GM19463 (cell line): Measurements from ENCODE around the gene SPAG6.
"Not testable (repeated sequence)": the region's sequence is repeated elsewhere in the genome, so short reads cannot be mapped to it uniquely, and the experiment has no call there.

ENCODE experiments used
- ATAC-seq: cut with Tn5 transposase; IDR thresholded peaks from one replicate; pipeline ENCODE4 v1.9.1; 2021; ENCODE audit warnings: mild to moderate bottlenecking, moderate library complexity; ENCODE audit not compliant: unreplicated experiment

Gene SPAG6

GRCh38 chr10:22341190-22341925 lies 3.9 kb upstream of the SPAG6 start:
- ATAC-seq = peak; percentile 14

GRCh38 chr10:22341926-22342196 lies 3.4 kb upstream of the SPAG6 start:
- ATAC-seq = no peak

DNA sequence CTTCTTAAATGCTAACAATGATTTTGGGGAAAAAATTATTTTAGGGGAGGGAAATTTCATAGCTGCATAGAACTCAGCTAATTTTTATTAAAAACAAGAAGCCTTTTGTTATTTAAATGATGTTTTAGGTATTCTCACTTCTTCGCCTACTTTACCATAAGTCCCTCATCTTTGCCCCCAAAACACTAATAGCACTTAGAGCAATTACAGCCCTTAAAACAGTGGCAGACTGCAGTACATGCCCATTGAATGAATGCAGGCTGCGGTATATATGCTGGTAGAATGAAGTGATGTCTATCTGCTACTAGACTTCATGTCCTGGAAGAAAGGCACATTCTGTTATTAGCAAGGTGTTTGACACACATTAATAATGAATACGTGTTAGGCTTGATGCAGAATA lies 2.9 kb upstream of the SPAG6 start:
- no peak for ATAC-seq

DNA sequence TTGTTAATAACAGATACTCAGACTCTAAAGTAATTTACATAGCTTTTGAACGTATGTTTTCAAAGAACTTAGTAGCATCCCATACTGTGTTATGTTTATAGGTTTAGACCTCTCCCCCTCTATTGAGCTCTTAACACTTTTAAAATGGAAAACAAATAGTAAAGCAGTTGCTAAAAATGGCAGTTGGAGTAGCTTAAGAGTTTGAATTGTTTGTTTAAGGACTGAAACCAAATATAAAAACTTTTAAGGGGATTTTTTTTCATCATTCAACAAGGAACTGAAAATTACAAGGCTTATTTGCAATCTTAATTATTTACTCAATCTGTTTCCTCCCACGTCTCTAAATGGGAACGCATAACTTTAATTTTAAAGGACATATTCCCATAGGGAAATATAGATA lies 1.6 kb upstream of the SPAG6 start:
- no peak for ATAC-seq

DNA sequence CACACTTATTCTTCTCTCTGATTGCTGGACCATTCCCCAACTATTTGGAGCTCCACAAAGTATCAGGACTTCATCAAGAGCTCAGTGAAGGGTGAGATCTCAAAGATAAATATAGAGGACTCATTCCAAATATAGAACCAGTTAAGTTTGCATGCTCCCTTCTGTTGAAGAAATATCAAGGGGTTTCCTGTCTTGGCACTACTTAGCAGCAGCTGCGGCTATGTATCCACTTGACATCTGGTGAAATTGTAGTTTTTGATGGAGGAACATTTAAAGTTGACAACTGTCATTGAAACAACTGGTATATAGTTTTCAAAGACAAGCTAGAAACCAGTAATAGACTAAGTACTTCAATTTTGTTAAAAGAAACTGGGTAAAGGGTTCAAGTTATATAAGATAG lies 1.0 kb upstream of the SPAG6 start:
- ATAC-seq = no peak

GRCh38 chr10:22344781-22345300 lies 455 bp upstream of the SPAG6 start:
- ATAC-seq = no peak

DNA sequence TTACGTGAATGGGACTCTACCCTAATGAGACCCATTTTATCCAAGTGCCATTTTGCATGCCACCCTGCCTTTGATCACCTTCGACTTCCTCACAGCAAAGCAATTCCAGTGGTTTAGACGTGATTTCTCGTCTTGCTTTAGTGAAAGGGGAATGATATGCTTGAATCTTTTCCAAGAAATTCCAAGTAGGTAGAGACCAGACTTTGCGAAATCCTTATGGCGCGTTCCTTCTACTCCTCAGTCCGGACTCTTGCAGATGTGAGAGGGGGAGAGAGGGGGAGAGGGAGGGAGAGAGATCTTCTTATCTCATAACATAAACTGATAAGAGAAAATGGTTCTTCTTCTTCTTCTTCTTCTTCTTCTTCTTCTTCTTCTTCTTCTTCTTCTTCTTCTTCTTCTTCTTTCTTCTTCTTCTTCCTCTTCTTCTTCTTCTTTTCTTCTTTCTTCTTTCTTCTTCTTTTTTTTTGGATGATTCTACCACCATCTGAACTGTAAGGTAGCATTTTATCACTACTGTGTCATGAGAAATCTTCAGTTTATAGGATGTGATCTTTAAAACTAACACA lies 883 bp downstream of the SPAG6 start:
- no peak for ATAC-seq

DNA sequence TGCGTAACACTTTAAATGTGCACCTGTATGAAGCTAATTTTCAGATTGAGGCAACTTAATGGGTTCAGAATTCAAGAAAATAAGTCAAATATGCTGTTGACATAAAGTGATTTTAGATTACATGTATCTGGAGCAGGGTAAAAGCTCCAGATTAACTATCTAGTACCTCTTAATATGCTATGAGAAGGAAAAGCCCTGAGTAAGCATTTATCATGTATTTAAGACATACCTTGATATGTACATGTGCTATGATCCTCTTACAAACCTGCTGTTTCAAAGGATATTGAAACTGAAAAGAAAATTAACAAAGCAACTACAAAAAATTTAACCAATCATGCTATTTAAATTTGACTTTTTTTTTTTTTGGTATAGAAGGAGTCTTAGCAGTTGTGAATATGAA lies 4.5 kb downstream of the SPAG6 start:
- no peak for ATAC-seq

- ATAC-seq = no peak
Observed at GRCh38 chr10:22351131-22351703, 5.9 kb downstream of the SPAG6 start.

GRCh38 chr10:22356324-22356873 lies 11.1 kb downstream of the SPAG6 start:
- no peak for ATAC-seq

DNA sequence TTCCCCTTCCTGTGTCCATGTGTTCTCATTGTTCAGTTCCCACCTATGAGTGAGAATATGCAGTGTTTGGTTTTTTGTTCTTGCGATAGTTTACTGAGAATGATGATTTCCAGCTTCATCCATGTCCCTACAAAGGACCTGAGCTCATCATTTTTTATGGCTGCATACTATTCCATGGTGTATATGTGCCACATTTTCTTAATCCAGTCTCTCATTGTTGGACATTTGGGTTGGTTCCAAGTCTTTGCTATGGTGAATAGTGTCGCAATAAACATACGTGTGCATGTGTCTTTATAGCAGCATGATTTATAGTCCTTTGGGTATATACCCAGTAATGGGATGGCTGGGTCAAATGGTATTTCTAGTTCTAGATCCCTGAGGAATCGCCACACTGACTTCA lies 12.5 kb downstream of the SPAG6 start:
- not testable (repeated sequence) for ATAC-seq

DNA sequence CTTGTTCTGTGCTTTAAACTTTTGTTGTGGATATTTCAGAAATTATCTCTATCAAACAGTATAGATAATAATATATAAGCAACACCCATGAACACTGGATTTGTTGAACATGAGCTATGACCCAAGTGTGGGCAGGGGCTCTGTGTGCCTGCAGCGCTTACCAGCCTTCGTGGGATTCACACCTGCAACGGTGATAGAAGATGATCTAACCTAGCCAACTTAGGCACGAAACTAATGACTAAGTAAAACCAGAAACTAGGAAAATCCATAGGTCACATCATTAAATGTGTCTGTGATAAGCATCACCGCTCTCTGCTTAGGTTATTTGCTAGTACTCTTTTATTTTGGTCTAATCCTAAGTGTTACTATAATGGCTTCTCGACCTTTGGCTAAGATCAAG lies 18.0 kb downstream of the SPAG6 start:
- no peak for ATAC-seq

GRCh38 chr10:22364407-22365140 lies 19.3 kb downstream of the SPAG6 start:
- ATAC-seq = no peak

DNA sequence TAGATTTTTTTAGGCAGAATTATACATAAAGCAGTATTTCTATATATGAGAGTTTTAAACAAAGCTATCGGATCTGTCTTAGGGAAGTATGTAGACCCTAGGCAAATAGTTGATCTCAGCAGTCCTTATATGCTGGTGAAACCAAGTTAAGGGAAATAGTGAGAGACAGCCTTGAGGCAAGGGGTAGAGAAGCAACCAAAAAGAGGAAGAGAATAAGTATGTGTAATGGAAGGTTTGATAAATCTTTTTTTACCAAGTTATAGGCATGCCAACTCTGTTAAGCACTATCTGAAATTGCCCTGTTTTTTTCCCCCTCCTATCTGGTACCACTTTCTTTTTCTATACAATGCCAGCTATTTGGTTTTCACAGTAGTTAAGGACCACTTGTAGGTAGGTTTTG lies 19.9 kb downstream of the SPAG6 start:
- ATAC-seq = peak; percentile 36

GRCh38 chr10:22365644-22366434 lies 20.5 kb downstream of the SPAG6 start:
- ATAC-seq = peak; percentile 23

DNA sequence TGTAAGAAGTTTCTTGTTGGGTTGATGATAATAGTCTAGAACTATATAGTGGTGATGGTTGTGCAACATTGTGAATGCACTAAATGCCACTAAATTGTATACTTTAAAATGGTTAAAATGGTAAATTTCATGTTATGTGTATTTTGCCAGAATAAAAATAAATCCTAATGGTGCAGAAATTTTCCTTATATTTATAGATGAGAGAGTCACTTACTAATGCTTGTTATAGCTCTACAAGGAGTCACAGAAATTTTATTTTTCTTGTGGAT lies 21.1 kb downstream of the SPAG6 start:
- ATAC-seq = no peak

- no peak for ATAC-seq
Observed at GRCh38 chr10:22366771-22367170, 21.5 kb downstream of the SPAG6 start.

- no peak for ATAC-seq
Observed at GRCh38 chr10:22367471-22367870, 22.2 kb downstream of the SPAG6 start.

- no peak for ATAC-seq
Observed at GRCh38 chr10:22368402-22368801, 23.1 kb downstream of the SPAG6 start.

DNA sequence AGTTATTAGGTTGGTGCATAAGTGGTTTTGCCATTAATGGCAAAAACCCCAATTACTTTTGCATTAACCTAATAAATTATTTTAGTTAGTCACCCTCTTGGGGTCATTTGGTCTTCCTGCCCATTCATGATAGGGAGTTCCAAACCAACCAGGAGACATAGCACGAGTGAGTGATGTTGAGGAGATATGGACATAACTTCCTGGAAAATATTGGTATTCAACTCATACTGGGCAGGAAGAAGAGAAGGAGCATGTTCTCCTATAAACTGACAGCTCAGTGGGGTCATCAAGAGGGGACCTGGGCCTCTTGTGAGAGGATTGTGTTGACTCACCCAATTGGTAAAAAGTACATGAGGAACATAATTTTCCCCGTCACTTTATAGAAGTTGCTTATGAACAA lies 23.7 kb downstream of the SPAG6 start:
- no peak for ATAC-seq

DNA sequence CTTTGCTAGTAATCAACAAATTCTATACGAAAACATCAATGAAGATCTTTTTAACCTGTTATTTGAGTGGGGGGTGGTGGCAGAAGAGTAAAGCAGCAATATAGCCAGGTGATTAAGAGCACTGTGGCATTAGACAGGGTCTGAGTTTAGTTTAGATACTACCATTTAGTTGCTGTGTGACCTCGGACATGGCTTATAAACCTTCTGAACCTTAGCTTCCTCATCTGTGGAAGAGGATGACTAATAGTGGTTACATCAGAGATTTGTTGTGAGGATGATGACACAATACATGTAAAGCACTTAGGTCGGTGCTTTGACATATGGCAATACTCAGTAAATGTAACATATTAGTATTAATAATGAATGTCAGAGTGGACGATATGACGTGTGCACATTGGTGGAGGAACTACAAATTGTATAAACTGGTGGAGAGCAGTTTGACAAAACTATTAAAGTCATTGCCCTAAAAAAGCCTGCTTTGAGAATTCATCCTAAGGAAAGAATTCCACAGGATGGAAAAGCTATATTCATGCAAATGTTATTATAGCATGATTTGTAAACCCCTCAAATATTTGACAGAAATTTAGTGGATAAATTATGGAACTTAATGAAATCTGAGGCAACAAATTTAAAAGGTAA lies 24.3 kb downstream of the SPAG6 start:
- ATAC-seq = peak; percentile 71
